ENCODE measurements around the gene FOXP1.

The FOXP1 gene

DNA sequence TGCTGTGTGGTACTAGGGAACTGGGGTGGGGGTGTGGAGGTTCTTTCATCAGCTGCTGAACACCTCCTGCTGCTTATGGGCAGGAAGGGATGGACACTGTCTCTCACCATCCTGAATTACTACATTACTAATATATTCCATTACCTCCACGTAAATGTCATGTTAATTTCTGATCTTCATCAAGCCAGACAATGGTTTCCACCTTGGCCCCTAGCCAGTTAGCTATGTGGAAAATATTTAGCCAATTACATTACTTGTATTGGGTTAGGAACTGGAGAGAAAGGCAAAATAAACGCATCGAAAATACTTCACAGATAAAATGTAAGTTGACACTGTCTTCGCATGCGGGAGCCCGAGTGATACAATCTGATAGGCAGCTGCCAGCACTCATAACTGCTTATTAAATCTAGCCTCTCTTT, 95.1 kb downstream of the FOXP1 start:
- FAIRE-seq = no peak
- no peak for DNase-seq (ENCODE audit: insufficient read length)
- TF ChIP-seq POLR2AphosphoS5 (IDR thresholded peaks at IDR 0.05; ENCODE audit: low read depth, low read length) = no peak
- TF ChIP-seq TAF1 (IDR thresholded peaks at IDR 0.05; ENCODE audit: borderline replicate concordance, low read depth, low read length) = no peak
- no peak for TF ChIP-seq POLR2A (IDR thresholded peaks at IDR 0.05; ENCODE audit: low read depth, low read length)

DNA sequence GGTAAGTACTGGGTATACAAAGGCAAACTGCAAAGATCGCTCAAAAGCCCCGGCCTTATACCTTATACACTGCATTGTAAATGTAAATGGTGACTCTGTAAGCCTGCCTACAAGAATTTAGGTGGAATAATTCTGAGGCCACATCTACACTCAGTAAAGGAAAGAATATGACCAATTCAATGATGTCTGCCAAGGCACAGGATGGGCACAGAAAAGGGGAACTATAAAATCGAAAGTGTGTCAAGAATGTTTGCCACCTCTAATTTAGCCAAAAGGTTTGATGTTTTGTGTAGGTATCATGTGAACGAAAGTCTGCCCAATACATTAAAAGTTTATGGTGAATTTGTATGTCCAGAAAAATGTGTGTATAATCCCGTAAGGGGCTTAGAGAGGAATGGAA, 96.1 kb downstream of the FOXP1 start:
- no peak for FAIRE-seq
- TF ChIP-seq POLR2A (IDR thresholded peaks at IDR 0.05; ENCODE audit: low read depth, low read length) (no peak), TAF1 (IDR thresholded peaks at IDR 0.05; ENCODE audit: borderline replicate concordance, low read depth, low read length) (no peak), POLR2AphosphoS5 (IDR thresholded peaks at IDR 0.05; ENCODE audit: low read depth, low read length) (no peak)

DNA sequence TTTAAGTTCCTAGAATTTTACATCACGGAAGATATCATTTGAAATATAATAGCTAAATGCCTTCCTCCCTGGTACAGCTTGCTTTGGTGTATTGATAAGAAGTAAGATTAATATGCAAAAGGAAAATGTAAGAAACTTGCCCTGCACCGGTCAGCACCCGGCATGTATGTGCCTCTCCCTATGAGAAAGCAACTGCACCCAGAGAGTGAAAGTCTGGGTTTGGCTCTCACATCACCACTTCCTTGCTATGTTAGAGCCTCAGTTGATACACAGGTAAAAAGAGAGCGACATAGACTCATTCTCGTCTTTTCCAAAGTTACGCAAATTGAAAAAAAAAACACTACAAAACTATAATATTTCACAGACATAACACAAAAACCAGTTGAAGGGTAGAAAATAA, 96.7 kb downstream of the FOXP1 start:
- DNase-seq (ENCODE audit: insufficient read length) (no peak), FAIRE-seq (no peak)
- TF ChIP-seq POLR2A (IDR thresholded peaks at IDR 0.05; ENCODE audit: low read depth, low read length) (no peak), POLR2AphosphoS5 (IDR thresholded peaks at IDR 0.05; ENCODE audit: low read depth, low read length) (no peak), TAF1 (IDR thresholded peaks at IDR 0.05; ENCODE audit: borderline replicate concordance, low read depth, low read length) (no peak)

More for the DNA sequence above, 96.1 kb downstream of the FOXP1 start:
- no peak for DNase-seq (ENCODE audit: insufficient read length)

- TF ChIP-seq POLR2A (IDR thresholded peaks at IDR 0.05; ENCODE audit: low read depth, low read length) (no peak), TAF1 (IDR thresholded peaks at IDR 0.05; ENCODE audit: borderline replicate concordance, low read depth, low read length) (no peak), POLR2AphosphoS5 (IDR thresholded peaks at IDR 0.05; ENCODE audit: low read depth, low read length) (no peak)
- DNase-seq (ENCODE audit: insufficient read length) (no peak), FAIRE-seq (no peak)
Observed at GRCh38 chr3:71485896-71486295, 97.6 kb downstream of the FOXP1 start.

DNA sequence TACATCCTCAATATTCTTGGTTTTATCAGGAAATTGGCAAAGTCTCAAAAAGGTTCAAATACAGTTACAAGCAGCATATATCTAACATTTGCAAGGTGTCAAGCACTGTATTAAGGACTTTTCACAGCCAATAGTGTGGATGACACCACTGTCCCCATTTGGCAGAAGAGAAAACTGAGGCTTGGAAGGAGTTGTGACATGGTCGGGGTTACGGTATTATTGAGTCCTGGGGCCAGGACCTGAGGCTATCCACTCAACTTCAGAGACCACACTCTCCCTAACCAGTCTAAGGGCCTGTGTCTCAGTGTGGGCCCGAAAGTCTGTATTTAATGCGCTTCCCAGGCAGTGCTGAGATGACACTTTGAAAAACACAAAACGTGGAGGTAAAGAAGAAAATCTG, 99.1 kb downstream of the FOXP1 start:
- DNase-seq (ENCODE audit: insufficient read length) = no peak
- no peak for FAIRE-seq
- TF ChIP-seq TAF1 (IDR thresholded peaks at IDR 0.05; ENCODE audit: borderline replicate concordance, low read depth, low read length) (no peak), POLR2AphosphoS5 (IDR thresholded peaks at IDR 0.05; ENCODE audit: low read depth, low read length) (no peak), POLR2A (IDR thresholded peaks at IDR 0.05; ENCODE audit: low read depth, low read length) (no peak)

GRCh38 chr3:71484047-71484446, 99.5 kb downstream of the FOXP1 start:
- TF ChIP-seq TAF1 (IDR thresholded peaks at IDR 0.05; ENCODE audit: borderline replicate concordance, low read depth, low read length) = no peak
- TF ChIP-seq POLR2AphosphoS5 (IDR thresholded peaks at IDR 0.05; ENCODE audit: low read depth, low read length) = no peak
- no peak for TF ChIP-seq POLR2A (IDR thresholded peaks at IDR 0.05; ENCODE audit: low read depth, low read length)
- FAIRE-seq = no peak
- no peak for DNase-seq (ENCODE audit: insufficient read length)

DNA sequence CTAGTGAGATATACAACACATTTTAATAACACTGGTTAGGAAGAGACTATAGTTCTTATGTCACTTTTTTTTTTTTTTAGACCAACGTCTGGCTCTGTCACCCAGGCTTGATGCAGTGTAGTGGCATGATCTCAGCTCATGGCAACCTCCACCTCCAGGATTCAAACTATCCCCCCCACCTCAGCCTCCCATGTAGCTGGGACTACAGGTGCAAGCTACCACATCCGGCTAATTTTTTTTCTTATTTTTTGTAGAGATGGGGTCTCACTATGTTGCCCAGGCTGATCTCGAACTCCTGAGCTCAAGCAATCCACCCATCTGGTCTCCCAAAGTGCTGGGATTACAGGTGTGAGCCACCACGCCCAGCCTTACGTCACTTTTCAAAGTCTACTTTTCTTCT, 100.8 kb downstream of the FOXP1 start:
- FAIRE-seq (no peak), DNase-seq (ENCODE audit: insufficient read length) (no peak)
- TF ChIP-seq POLR2A (IDR thresholded peaks at IDR 0.05; ENCODE audit: low read depth, low read length) = no peak
- no peak for TF ChIP-seq TAF1 (IDR thresholded peaks at IDR 0.05; ENCODE audit: borderline replicate concordance, low read depth, low read length)
- no peak for TF ChIP-seq POLR2AphosphoS5 (IDR thresholded peaks at IDR 0.05; ENCODE audit: low read depth, low read length)

DNA sequence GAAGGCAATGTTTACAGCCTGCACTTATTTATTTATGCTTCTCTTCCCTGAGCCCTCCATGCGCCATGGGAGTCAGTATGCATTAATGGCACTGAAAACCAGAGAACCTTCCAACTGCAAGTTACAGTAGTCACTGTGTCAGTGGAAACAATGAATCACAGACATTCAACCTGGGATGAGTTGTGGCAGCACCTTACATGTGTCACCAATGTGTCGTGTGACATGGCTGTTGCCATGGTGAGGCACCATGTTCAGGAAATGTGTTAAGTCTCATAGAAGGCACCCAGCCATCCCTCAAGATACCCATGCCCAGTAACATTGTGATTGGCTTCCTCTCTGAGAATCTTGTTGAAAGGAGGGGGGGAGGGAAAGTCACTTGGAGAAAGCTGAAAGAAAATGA, 105.0 kb downstream of the FOXP1 start:
- FAIRE-seq (no peak), DNase-seq (ENCODE audit: insufficient read length) (no peak)
- TF ChIP-seq POLR2AphosphoS5 (IDR thresholded peaks at IDR 0.05; ENCODE audit: low read depth, low read length) (no peak), TAF1 (IDR thresholded peaks at IDR 0.05; ENCODE audit: borderline replicate concordance, low read depth, low read length) (no peak), POLR2A (IDR thresholded peaks at IDR 0.05; ENCODE audit: low read depth, low read length) (no peak)

DNA sequence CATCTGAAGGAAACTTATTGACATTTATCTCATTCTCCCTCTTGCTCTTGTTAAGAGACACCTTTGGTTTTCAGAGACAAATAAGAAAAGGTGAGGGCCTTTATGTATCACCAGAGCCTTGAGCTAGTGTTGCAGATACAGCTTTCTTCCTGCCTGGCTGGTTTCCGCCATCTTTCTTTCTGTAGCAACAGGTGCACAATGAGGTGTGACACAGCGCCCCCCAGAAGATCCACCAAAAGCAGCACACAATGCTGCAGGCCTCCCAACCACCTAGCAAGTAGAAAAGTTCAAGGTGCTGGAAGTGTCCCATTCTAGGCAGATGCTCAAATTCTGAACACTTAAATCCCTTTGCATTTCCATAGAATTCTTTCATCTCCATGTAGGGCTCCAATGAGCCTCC, 106.6 kb downstream of the FOXP1 start:
- FAIRE-seq = no peak
- TF ChIP-seq TAF1 (IDR thresholded peaks at IDR 0.05; ENCODE audit: borderline replicate concordance, low read depth, low read length) (no peak), POLR2A (IDR thresholded peaks at IDR 0.05; ENCODE audit: low read depth, low read length) (no peak), POLR2AphosphoS5 (IDR thresholded peaks at IDR 0.05; ENCODE audit: low read depth, low read length) (no peak)
- DNase-seq (ENCODE audit: insufficient read length) = no peak

DNA sequence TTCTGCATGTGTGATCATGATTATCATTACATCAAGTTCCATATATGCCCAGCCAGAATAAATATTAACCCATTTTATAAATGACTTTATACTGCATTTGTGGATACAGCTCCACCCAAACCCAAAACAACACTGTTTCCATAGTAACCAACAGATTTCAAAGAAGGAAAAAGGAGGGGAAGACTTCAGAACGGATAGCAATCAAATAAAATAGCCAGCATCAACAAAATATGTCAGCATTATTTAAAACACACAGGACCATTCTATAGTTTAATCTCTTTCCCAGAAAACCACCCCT, 114.4 kb downstream of the FOXP1 start:
- DNase-seq (ENCODE audit: insufficient read length) (no peak), FAIRE-seq (no peak)
- TF ChIP-seq POLR2A (IDR thresholded peaks at IDR 0.05; ENCODE audit: low read depth, low read length) (no peak), POLR2AphosphoS5 (IDR thresholded peaks at IDR 0.05; ENCODE audit: low read depth, low read length) (no peak), TAF1 (IDR thresholded peaks at IDR 0.05; ENCODE audit: borderline replicate concordance, low read depth, low read length) (no peak)

GRCh38 chr3:71468311-71469137, 115.0 kb downstream of the FOXP1 start:
- no peak for DNase-seq (ENCODE audit: insufficient read length)
- no peak for TF ChIP-seq POLR2AphosphoS5 (IDR thresholded peaks at IDR 0.05; ENCODE audit: low read depth, low read length)
- no peak for TF ChIP-seq TAF1 (IDR thresholded peaks at IDR 0.05; ENCODE audit: borderline replicate concordance, low read depth, low read length)
- TF ChIP-seq POLR2A (IDR thresholded peaks at IDR 0.05; ENCODE audit: low read depth, low read length) = no peak
- no peak for FAIRE-seq

- no peak for DNase-seq (ENCODE audit: insufficient read length)
- no peak for FAIRE-seq
- TF ChIP-seq POLR2A (IDR thresholded peaks at IDR 0.05; ENCODE audit: low read depth, low read length) (no peak), TAF1 (IDR thresholded peaks at IDR 0.05; ENCODE audit: borderline replicate concordance, low read depth, low read length) (no peak), POLR2AphosphoS5 (IDR thresholded peaks at IDR 0.05; ENCODE audit: low read depth, low read length) (no peak)
Observed at GRCh38 chr3:71466483-71466882, 117.0 kb downstream of the FOXP1 start.

Measured in GM12892 (cell line).